CD4-positive, alpha-beta T cell treated with Interleukin-21 for 1 hour (primary cell): ENCODE data around the gene PDLIM1.
A peak's percentile ranks its signal among the peaks of the same experiment; 100 is the strongest.

Experiments used
- DNase-seq: peaks from one replicate; pipeline ENCODE4 v3.0.0-alpha.2; 2020

PDLIM1 gene

DNA sequence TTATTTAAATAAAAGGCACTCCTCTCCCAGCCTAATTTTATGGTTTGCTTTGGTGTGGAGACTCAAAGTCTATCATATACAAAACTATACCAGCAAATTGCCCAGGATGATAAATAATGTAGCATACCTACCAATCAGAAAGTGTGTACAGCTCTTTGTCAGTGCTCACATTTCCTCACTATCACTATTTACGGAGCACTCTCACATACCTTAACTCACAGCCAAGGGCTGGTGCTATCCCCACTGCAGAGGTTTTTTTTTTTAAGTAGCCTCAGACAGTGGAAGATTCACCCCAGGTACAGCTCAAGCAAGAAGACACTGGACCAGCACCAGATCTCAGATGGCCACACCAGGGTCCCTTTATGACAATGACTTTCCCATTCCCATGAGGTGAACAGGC, 2.5 kb downstream of the PDLIM1 start:
- DNase-seq, result no peak

DNA sequence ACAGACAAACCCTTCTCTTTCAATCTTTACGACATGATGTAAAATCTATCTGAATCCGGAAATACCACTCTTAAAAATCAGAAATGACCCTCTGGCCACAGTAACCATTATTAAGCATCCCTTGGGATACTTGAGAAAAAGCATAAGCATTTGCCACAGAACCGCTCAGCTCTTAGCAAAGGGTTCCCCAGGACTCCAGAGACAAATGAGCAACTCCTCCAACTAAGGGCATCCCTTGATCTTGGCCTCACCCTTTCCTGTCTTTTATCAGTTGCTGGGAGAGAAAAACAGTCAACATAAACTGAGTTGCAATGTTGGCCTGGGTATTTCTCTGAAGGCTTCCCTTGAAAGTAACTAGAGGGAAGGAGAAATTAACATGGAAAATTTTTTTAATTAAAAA, 3.5 kb downstream of the PDLIM1 start:
- DNase-seq, result no peak

DNA sequence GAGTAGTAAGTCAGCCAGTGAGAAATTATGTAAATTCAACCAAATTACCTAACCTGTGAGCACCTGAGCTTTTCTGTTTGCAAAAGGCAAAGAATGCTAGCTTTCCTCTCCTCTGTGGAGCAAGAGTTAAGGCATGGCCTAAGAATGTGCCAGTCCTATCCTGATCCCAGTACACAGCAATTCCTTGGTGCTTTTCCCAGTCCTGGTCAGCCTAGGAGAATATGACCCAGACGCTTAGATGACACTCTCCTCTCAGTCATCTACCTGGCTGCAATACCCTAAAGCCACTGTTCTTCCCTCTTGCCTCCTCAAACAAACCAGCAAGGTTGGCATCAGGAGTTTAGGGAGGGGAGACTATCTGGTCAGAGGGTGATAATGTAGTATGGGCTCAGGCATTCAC, 4.1 kb downstream of the PDLIM1 start:
- DNase-seq, result no peak

DNA sequence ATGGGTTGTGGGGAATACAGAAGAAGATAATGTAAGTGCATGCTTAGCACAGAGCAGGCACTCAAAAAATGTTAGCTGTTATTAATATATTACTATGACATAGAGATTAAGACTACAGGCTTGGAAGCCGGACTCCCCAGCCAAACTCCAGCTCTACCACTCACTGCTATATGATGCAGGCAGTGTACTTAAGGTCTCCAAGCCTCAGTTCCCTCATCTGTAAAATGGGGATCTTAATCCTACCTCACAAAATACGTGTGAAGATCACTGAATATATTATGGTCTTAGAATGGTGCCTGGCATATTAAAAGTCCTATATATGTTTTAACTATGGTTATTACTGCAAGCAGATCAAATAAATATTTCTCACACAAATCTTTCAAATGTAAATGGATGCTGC, 5.2 kb downstream of the PDLIM1 start:
- DNase-seq, result no peak

DNA sequence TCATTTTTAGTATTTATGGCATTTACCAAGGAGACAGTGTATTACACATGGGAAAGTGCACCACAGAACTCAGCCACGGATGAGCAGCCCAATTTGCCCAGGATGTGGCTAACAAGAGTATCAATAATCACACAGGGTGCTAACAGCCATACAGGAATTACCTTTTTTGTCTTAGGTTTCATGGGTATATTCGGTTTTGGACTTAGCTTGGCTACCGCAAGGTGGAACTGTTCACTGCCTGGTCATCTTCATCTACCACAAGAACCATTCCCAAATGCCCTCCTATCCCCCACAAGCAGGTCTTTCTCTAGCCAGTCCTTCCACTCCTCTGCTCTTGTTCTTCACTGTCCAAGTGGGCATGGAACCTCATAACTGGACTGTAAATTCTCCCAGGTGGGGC, 6.0 kb downstream of the PDLIM1 start:
- DNase-seq, result no peak

DNA sequence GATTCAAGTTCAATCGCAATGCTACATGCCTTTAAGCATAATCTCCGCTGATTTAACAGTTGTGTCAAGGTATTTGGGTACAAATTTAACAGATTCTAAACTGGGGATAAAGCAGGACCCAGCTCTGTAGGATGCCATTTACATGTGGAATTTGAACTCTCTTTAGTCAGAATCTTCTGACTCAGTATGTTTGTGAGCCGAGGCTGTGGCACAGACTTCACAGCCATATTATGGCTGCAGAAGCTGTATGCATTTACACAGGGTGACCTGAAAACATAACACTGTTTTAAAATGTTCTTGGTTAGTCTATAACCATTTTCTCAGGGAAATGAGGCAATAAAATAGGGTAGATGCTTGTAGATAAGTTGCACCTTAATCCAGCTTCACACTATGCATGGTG, 8.7 kb downstream of the PDLIM1 start:
- no peak for DNase-seq

DNA sequence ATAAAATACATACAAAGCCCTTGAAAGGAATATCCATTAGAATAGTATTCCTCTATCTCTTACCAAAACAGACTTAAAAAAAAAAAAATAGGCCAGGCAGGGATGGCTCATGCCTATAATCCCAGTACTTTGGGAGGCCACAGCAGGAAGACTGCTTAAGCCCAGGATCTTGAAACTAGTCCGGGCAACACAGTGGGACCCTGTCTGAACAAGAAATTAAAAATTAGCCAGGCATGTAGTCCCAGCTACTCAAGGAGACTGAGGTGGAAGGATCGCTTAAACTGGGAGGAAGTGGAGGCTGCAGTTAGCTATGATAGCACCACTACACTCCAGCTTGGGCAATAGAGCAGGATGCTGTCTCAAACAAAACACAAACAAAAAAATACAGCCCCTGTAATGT, 9.6 kb downstream of the PDLIM1 start:
- no peak for DNase-seq

DNA sequence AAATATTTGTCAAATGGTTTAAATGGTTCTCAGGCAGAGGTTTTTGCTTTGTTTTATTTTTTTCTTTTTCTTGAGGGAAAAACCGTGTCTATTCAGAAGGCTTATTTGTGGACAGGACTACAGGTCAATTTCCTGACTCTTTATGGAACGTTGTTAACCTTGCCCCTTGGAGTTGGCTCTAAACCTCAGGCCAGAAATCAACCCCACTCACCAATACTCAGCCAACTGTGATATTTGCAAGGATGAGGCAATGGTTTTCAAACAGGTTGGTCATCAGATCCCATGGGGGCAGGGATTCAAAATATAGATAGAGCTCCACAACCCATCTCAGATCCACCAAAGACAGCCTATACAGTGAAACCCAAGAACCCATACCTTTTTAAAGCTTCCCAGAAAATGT, 10.2 kb downstream of the PDLIM1 start:
- DNase-seq, result no peak

DNA sequence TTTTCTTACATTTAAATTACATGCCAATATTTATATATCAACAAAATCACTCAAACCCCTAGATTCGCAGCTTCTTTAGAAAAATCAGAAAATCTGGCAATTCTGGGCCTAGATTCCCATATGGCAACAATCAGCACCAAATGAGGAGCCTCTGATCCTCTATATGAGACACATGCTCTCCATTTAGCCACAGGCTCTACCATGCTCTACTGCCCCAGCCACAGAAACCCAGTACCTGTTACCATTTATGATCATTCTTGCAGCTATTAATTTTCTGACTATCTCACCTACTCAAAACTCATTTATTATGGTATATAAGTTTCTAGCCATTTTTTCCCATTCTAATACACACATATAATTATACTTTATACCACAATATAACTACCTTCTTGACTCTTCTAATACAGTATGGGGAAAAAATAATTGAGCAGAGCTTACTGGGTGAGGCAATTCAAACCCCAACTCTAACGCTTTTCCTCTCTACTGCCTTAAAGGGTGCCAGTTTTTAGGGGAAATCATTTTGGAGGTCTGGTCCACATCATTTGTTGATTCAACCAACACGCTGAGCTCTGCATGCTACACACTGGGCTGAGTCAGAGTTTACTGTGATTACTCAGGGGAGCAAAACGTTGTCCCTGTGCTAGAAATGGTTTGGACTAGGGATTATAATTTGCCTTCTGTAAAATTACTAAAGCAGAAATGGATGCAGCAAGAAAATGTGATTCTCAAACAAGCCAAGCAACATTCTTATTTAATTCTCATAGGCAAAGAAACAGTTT, 11.6 kb downstream of the PDLIM1 start:
- DNase-seq, result no peak

DNA sequence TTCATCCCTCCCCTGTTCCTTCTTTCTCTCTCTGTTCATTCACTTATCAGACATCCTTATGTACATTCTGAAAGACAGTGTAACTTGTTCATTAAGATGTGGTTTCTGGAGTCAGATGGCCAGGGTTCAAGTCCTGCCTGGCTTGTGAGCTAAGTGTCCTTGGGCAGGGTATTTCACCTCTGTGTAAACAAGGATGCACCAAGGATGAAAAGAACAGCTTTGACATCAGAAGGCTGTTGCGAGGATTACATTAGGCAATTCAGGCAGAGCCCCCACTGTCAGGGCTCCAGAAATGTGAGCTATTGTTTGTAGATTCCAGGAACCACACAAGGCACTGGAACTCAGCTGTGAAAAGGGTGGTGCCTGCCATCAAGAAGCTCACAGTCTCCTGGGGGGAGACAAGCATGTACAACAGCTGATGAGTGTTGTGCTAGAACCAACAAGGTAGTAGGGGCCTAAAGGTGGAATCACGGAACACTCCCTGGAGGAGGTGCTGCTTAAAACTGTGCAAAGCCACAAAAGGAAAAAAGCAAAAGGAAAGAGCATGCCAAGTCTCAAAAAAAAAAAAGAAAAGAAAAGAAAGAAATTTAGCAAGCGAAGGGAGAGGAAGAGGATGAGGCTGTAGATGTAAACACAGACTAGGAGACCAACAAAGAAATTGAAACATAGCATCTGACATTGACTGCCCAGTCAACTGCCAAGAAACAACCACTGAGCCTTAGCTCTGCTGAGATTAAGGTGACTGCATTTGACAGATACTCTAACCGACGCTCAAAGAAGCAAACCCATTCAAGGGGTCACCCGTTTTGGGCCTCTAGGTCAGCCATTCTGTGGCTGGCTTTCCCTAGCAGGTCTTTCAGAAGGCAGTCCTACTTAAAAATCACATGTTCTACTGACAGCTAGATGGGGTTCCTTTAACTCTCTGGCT, 12.5 kb downstream of the PDLIM1 start:
- no peak for DNase-seq

DNA sequence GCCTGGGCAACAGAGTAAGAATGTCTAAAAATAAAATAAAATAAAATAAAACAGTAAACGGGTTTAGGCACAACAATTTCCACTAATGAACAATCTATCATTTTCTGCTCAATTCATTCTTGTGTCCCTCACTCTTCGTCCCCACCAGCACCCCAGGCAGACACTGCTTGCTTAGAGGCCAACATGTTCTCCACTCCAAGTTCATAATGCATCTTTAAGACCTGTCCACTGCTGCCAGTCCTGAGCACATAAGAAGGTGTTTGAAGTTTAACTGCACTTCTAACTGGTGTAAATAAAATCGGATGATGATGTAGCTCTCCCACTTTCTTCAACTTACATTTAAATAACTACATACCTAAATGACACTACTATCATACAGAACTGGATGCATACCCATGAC, 13.2 kb downstream of the PDLIM1 start:
- DNase-seq, result no peak

DNA sequence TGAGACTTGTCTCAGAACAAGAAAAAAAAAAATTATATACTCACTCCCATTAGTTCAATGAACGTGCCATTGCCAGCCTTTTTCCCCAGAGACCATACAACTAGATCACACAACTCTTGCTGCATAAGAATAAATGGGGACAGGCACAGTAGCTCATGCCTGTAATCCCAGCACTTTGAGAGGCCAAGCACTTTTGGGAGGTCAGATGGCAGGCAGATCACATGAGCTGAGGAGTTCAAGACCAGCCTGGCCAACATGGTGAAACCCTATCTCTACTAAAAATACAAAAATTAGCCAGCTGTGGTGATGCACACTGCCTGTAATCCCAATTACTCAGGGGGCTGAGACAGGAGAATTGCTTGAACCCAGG, 13.6 kb downstream of the PDLIM1 start:
- no peak for DNase-seq

DNA sequence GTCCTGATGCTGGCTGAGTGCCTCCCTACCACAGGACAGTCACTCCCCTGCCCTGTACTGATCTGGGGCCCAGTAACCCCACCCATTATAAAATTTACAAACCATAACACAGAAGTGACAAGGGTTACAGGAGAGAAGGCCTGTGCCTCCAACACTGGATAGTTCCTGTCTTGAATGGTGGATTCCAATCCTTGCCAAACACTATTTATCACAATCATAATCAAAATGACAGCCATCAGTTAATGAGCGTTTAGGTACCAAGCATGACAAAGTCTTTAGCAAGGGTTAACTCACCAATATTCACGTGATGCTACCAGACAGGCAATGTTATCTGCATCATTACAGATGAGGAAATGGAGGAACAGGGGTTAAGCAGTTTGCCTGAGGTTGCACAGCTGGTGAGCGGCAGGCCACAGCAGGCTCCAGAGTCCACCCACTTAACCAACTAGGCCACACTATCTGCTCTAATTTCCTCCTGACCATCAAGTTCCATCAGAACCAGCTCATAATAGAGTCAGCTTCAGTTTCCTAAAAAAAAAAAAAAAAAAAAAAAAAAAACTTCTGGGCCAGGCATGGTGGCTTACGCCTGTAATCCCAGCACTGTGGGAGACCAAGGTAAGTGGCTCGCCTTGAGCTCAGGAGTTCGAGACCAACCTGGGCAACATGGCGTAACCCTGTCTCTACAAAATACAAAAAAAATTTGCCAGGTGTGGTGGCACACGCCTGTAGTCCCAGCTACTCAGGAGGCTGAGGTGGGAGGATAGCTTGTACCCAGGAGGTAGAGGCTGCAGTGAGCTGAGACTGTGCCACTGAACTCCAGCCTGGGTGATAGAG, 14.2 kb downstream of the PDLIM1 start:
- no peak for DNase-seq

DNA sequence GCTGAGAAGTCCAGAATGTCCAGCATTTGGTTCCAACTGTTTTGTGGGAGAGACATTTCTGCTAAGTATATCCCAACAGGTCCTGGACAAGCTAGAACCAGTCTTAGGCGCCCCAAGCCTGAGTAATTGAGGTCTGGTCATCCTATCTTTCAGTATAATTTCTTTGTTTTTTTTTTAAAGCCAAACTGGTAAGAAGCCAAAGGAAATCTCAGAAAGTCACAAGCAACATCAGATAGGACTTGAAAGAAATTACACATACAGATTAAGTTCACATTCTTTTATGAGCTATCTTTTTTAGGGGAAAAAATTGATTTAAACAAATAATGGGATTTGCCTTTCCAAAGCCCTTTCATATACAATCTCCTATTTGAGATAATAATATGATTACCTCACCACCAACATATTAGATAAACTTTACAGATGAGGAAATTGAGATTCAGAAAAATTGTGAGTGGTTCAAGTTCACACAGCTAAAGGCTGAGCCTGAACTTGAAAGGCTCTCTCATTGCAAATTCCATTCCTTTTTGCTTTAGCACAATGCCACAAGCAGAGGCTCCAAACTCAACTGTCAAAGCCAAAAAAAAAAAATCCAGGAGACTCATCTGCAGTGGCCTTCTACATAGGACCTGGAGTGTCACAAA, 15.0 kb downstream of the PDLIM1 start:
- DNase-seq, result no peak

DNA sequence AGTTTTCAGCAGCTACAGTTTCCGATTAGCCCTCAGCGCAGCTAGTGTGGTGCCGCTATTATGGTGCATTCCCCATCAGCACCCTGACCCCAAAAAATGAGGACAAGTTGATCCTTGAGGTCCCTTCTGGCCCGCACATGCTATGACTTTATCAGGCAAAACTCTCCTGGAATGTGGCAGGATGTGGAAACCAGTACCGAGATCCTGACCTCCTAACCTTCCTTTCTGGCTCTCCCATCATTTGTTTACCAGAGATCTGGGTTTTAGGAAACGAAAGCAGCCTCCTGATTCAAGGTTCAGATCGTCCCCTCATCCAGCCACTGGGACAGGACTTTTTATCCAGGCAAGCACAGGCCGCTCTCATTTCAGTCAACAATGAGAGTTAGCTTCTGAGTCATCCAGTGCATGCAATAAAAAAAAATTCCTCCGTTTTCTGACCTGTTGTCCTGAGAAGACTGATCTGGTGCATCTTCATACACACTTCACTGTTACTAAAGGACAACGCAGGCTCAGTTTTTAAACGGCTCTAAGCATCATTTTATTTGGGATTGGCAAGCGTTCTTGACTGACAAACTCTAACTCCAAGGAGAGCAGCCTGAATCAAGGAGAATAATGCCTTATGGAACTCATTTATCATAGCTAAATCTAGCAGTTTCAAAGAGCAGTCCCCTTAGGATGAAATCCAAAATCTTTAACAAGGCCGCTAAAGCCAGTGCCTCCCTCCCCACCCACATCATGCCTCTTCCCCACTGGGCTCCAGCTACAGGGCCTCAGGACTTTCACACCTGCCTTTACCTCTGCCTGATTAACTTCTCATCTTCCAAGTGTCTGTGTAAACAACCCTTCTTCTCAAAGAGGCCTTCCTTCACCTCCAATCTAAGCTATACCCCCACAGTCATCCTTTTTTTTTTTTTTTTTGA, 17.1 kb downstream of the PDLIM1 start:
- no peak for DNase-seq

DNA sequence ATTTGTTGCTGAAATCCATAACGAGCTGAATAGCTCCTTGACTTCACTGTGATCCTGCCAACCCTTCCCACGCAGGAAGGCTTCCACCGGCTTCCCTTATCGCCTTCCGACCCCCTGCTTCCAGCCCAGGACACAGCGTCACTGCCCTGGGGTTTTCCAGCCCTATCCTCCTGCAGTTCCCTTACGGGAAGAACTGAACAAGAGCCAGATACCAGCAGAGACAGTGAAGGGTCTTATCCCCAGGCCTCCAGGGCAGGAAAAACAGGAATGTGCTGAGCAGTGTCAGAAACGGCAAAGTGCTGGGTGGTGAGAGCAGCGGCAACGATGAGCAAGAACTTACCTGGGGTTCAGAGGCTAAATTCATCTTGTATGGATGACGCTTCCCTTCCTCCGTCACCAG, 22.4 kb downstream of the PDLIM1 start:
- DNase-seq, result no peak

DNA sequence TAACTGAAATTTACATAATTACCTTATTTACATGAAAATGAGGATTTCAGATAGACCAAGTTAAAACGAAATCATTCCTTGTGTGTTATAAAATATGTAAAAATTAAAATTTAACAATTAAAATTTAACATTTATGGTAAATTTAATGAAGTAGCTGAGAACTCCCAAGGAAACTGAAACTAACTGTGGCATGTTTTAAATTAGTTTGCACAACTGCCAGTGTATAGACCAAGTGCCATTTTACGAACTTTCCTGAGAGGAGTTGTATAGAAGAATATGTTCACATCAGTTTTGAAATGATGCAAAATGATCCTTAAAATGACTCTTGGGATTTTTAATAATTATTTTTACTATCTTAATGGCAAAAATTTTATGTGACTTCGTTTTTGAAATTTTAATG, 23.6 kb downstream of the PDLIM1 start:
- DNase-seq, result no peak

DNA sequence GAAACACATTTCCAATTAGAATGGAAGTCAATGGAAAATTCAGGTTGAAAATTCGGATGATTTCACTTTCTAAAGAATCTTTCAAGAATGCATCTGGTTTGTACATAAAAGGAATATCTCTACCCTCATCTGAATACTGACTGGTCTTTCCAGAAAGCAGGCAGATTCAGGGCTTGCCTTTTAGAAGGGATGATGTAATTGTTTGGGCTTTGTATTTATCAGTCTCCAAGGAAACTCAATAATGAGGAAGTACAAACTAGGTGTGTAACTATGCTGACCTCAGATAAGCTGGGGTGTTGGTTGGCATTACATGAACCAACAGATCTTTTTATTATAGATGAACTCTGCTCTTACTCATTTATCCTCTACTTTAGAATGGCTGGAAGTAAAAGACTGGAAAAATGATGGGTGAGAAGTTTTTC, 24.1 kb downstream of the PDLIM1 start:
- peak; percentile 38 for DNase-seq

DNA sequence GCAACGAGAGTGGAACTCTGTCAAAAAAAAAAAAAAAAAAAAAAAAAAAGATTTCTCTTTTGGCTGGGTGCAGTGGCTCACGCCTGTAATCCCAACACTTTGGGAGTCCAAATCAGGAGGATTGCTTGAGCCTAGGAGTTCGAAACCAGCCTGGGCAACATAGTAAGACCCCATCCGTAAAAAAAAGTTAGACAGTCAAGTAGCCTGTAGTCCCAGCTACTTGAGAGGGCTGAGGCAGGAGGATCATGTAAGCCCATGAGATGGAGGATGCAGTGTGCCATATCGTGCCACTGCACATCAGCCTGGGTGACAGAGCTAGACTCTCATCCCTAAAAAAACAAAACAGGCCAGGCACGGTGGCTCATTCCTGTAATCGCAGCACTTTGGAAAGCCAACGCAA, 25.2 kb downstream of the PDLIM1 start:
- no peak for DNase-seq

DNA sequence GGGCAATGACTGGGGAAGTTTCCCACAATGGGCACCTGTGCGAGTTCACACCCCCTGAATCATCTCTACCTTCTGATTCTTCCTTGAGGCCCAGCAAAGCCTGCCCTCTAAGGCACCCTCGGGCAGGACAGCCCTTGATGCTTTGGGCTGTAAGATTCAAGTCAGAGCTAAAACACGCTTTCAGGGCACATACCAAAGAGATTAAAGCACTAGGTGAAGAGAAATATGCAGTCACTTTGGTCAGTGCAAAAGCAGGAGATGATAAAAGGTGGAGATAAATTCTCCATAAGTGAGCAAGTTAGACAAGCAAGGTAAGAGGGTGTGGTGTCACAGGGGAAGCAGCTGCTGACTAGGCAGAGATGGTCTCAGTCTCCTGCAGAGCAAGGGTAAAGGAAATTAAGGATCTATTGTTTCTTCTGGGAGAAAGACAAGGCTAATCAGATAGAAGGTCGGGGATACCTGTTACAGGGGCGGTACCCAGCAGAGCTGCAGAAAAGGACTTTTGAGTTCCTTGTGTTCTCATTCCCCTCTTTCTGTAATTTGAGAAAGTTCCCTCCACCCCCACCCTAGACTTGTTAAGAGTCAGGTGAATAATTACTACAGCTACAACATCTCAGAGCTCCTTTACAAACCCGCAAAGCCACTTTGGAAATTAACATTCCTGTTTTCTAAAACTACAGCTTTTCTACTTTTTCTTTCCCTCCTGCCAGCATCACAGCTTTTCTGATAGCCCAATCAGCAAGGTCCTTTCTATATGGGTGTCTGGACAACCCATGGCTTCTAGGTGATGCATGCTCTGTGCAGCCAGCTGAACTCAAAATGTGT, 26.4 kb downstream of the PDLIM1 start:
- DNase-seq, result no peak

DNA sequence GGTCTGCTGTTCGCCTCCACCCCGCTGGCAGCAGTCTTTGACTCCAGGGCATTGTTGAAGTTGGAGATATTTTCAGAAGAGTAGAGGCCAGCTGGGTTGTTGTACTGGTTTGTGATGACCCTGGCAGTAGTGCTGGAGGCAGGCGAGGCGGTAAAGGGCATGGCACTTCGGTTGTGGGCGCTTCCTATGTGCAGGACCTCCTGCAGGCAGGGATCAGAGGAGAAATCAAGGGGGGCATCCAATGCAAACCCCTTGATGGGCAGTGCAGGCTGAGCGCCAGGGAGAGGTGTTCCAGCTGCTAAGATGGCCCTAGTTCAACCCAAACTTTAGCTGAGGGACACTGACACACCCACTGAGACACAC, 27.0 kb downstream of the PDLIM1 start:
- no peak for DNase-seq
